Upper lobe of right lung (tissue), 1 donor: ENCODE results near the gene RAB29. TPM values are rescaled to one million over a fixed set of nuclear protein-coding genes. Genes with fewer than 3 reads are reported as not detected.

Experiments
- ATAC-seq: fragments of 200-7000 bp; cut with Tn5 transposase; one replicate; pipeline ENCODE4 v1.9.1; 2020; ENCODE audit warnings: mild to moderate bottlenecking, moderate library complexity
- DNase-seq: peaks from one replicate; pipeline ENCODE4 v3.0.0-alpha.2; 2020
- H3K27ac ChIP-seq: fragments of 200-600 bp; one replicate; pipeline ENCODE4 v1.8.0; 2022
- H3K27me3 ChIP-seq: fragments of 200-600 bp; one replicate; pipeline ENCODE4 v1.8.0; 2022; ENCODE audit warnings: mild to moderate bottlenecking
- H3K36me3 ChIP-seq: fragments of 200-600 bp; one replicate; pipeline ENCODE4 v1.8.0; 2022
- H3K4me1 ChIP-seq: fragments of 200-600 bp; one replicate; pipeline ENCODE4 v1.8.0; 2022
- H3K4me3 ChIP-seq: fragments of 200-600 bp; one replicate; pipeline ENCODE4 v1.8.0; 2022; ENCODE audit warnings: mild to moderate bottlenecking
- H3K9me3 ChIP-seq: fragments of 200-600 bp; one replicate; pipeline ENCODE4 v1.8.0; 2022
- CTCF ChIP-seq: fragments of 200-600 bp; IDR thresholded peaks from one replicate; pipeline ENCODE4 v1.8.0; 2022; ENCODE audit warnings: antibody characterized with exemption
- intact Hi-C: fragments of 100-400 bp; cut with DNase I; formaldehyde crosslinking; loops from one replicate; pipeline ENCODE4 v1.11.0; 2022
- total RNA-seq: library from RNA; stranded (reverse); fragmentation: NEBNext Ultra II Directional; extraction: Animal tissue kit (Norgen Biotek cat#: 25700); gene quantifications from one replicate; pipeline ENCODE4 v1.2.1, GENCODE V29; 2021
- donor health status: DM: no; HTN: yes; CAD: no; lungs with severe emphysema.

RAB29 gene
- total RNA-seq, 1 donor from 2014 or later, result 24.7 TPM

DNA sequence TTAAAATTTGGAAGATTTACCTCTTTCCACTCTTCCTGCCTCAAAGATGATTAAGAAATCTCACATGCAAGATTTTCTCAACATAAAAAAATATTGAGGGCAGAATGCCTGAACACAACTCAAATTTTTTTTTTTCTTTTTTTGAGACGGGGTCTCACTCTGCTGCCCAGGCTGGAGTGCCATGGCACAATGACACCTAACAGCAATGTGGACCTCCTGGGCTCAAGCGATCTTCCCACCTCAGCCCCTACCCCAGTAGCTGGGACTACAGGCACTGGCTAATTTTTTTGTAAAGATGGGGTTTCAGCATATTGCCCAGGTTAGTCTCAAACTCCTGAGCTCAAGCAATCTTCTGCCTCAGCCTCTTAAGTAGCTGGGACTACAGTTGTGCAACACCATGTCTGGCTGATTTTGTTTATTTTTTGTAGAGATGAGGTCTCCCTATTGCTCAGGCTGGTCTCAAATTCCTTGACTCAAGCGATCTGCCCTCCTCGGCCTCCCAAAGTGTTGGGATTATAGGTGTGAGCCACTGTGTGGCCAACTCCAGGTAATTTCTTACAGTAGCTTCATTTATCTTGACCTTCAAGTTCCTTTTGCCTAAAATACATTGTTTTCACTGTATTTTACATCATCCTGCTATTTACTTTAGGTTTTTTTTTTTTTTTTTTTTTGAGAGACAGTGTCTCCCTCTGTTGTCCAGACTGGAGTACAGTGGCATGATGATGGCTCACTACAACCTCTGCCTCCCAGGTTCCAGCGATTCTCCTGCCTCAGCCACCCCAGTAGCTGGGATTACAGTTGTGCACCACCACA lies 35.7 kb downstream of the RAB29 start:
- Histone ChIP-seq H3K4me1 (peaks cover 8% of the 10 kb centered on the region), H3K27me3 (no peaks in the 10 kb centered on the region), H3K4me3 (no peak overlapping the region), H3K27ac (no peak overlapping the region), H3K36me3 (peaks cover 10% of the 10 kb centered on the region), H3K9me3 (no peaks in the 10 kb centered on the region)
- DNase-seq (no peak), ATAC-seq (peak; percentile 38)
- no peak for TF ChIP-seq CTCF
- intact Hi-C loops, result no loop called here

- H3K9me3 ChIP-seq, result no peaks in the 10 kb centered on the region
- H3K27me3 ChIP-seq, result no peaks in the 10 kb centered on the region
- H3K36me3 ChIP-seq, result peaks cover 6% of the 10 kb centered on the region
- H3K4me1 ChIP-seq, result peaks cover 9% of the 10 kb centered on the region
- no peak overlapping the region for H3K27ac ChIP-seq
- H3K4me3 ChIP-seq, result no peak overlapping the region
- intact Hi-C loops, result no loop called here
- DNase-seq (no peak), ATAC-seq (no peak)
- TF ChIP-seq CTCF, result no peak
Measured at GRCh38 chr1:205735218-205735617, 40.1 kb downstream of the RAB29 start.

- intact Hi-C loops, result no loop called here
- TF ChIP-seq CTCF, result no peak
- Histone ChIP-seq H3K4me3 (no peak overlapping the region), H3K36me3 (peaks cover 11% of the 10 kb centered on the region), H3K27me3 (no peaks in the 10 kb centered on the region), H3K4me1 (peaks cover 9% of the 10 kb centered on the region), H3K27ac (no peak overlapping the region), H3K9me3 (no peaks in the 10 kb centered on the region)
- DNase-seq, result no peak
- ATAC-seq, result no peak
Measured at GRCh38 chr1:205733438-205734175, 41.7 kb downstream of the RAB29 start.

GRCh38 chr1:205729945-205730610 lies 45.2 kb downstream of the RAB29 start:
- DNase-seq (no peak), ATAC-seq (no peak)
- H3K9me3 ChIP-seq, result no peaks in the 10 kb centered on the region
- H3K27ac ChIP-seq, result no peak overlapping the region
- peaks cover 9% of the 10 kb centered on the region for H3K4me1 ChIP-seq
- H3K27me3 ChIP-seq, result no peaks in the 10 kb centered on the region
- H3K4me3 ChIP-seq, result no peak overlapping the region
- H3K36me3 ChIP-seq, result peaks cover 31% of the 10 kb centered on the region
- intact Hi-C loops, result no loop called here
- no peak for TF ChIP-seq CTCF

GRCh38 chr1:205726619-205727125 lies 48.6 kb downstream of the RAB29 start:
- no peak overlapping the region for H3K27ac ChIP-seq
- intact Hi-C loops, result no loop called here
- H3K27me3 ChIP-seq, result no peaks in the 10 kb centered on the region
- ATAC-seq, result no peak
- TF ChIP-seq CTCF, result no peak
- H3K4me3 ChIP-seq, result no peak overlapping the region
- H3K36me3 ChIP-seq, result peaks cover 58% of the 10 kb centered on the region
- DNase-seq, result no peak
- no peaks in the 10 kb centered on the region for H3K9me3 ChIP-seq
- no peaks in the 10 kb centered on the region for H3K4me1 ChIP-seq
